OCI-LY3 (cell line): ENCODE data around the gene CAMK2B.

Experiments used
- H2AFZ ChIP-seq: fragments of 200-600, 300-600 bp; shearing (Covaris generic); 2 replicates; pipeline ENCODE4 v1.6.0; 2014; ENCODE audit warnings: antibody characterized with exemption, low read depth, low read length
- H3K27ac ChIP-seq: fragments of 200-600, 300-600 bp; sonication (generic); 2 replicates; pipeline ENCODE4 v1.5.1; 2014; ENCODE audit warnings: mild to moderate bottlenecking, low read length, moderate library complexity, mixed read lengths
- H3K27me3 ChIP-seq: fragments of 200-600, 300-600 bp; sonication (generic); 2 replicates; pipeline ENCODE4 v1.6.1; 2014; ENCODE audit warnings: low read depth, low read length, mixed read lengths
- H3K36me3 ChIP-seq: fragments of 200-600, 300-600 bp; sonication (generic); replicated peaks from 2 replicates; pipeline ENCODE3; 2014; ENCODE audit warnings: low read depth, low read length, mixed read lengths
- H3K4me1 ChIP-seq: fragments of 300-600, 200-600 bp; sonication (generic); 2 replicates; pipeline ENCODE4 v1.6.1; 2014; ENCODE audit warnings: low read length, mixed read lengths
- H3K4me2 ChIP-seq: fragments of 200-600, 300-600 bp; sonication (generic); 2 replicates; pipeline ENCODE4 v1.6.1; 2014; ENCODE audit warnings: low read length, mixed read lengths
- H3K4me3 ChIP-seq: fragments of 300-600, 200-600 bp; sonication (generic); 2 replicates; pipeline ENCODE4 v1.5.1; 2014; ENCODE audit warnings: antibody characterized with exemption, mild to moderate bottlenecking, low read length, moderate library complexity
- H3K79me2 ChIP-seq: fragments of 300-600, 200-600 bp; shearing (Covaris generic); 2 replicates; pipeline ENCODE4 v1.6.1; 2014; ENCODE audit warnings: mild to moderate bottlenecking, low read length, mixed read lengths
- H3K9ac ChIP-seq: fragments of 300-600, 200-600 bp; shearing (Covaris generic); 2 replicates; pipeline ENCODE4 v1.6.0; 2014; ENCODE audit warnings: mild to moderate bottlenecking, low read length, moderate library complexity
- H3K9me3 ChIP-seq: fragments of 200-600, 300-600 bp; shearing (Covaris generic); 2 replicates; pipeline ENCODE4 v1.6.1; 2014; ENCODE audit warnings: low read length, mixed read lengths; ENCODE audit not compliant: insufficient read depth
- H4K20me1 ChIP-seq: fragments of 200-600, 300-600 bp; sonication (generic); 2 replicates; pipeline ENCODE4 v1.6.1; 2016; ENCODE audit warnings: low read length, mixed read lengths; ENCODE audit not compliant: insufficient read depth
- EZH2phosphoT487 ChIP-seq: fragments of 200-600 bp; shearing (Covaris generic); IDR thresholded peaks from 2 replicates; pipeline ENCODE4 v1.6.1; 2018; ENCODE audit warnings: antibody characterized with exemption, mixed run types, low read depth
- TF ChIP-seq, protein P1 (sequence below): fragments of 200-600, 300-600 bp; sonication (generic); IDR thresholded peaks from 2 replicates; pipeline ENCODE4 v1.5.1; 2014; ENCODE audit warnings: antibody characterized with exemption, low read length, low read depth

Gene CAMK2B

DNA sequence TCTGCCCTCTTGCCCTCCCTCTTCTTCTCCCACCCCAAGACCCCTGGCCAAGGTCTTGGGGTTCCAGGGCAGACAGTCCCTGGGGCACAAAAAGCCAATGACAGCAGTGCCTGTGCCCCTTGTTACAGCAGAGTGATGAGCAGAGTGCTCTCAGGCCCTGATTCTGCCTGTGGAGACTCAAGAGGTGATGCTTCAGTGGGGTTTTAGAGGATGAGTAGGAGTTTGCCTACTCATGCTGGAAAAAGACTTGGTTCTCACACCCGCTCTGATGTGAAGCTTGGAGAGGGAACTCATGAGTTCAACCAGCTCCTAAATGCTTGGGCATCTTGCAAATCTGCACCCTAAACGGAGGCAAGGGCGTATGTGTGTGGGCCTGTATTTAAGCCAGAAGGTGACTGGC lies 58.2 kb downstream of the CAMK2B start:
- no peaks in the 10 kb centered on the region for H3K9me3 ChIP-seq
- H3K4me1 ChIP-seq = no peaks in the 10 kb centered on the region
- no peaks in the 10 kb centered on the region for H3K79me2 ChIP-seq
- no peak overlapping the region for H3K4me2 ChIP-seq
- H3K27ac ChIP-seq = no peak overlapping the region
- no peaks in the 10 kb centered on the region for H3K36me3 ChIP-seq
- no peak overlapping the region for H3K4me3 ChIP-seq
- no peak overlapping the region for H3K9ac ChIP-seq
- peaks cover 11% of the 10 kb centered on the region for H3K27me3 ChIP-seq
- TF ChIP-seq, protein P1, sequence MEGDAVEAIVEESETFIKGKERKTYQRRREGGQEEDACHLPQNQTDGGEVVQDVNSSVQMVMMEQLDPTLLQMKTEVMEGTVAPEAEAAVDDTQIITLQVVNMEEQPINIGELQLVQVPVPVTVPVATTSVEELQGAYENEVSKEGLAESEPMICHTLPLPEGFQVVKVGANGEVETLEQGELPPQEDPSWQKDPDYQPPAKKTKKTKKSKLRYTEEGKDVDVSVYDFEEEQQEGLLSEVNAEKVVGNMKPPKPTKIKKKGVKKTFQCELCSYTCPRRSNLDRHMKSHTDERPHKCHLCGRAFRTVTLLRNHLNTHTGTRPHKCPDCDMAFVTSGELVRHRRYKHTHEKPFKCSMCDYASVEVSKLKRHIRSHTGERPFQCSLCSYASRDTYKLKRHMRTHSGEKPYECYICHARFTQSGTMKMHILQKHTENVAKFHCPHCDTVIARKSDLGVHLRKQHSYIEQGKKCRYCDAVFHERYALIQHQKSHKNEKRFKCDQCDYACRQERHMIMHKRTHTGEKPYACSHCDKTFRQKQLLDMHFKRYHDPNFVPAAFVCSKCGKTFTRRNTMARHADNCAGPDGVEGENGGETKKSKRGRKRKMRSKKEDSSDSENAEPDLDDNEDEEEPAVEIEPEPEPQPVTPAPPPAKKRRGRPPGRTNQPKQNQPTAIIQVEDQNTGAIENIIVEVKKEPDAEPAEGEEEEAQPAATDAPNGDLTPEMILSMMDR = no peak
- no peak for TF ChIP-seq EZH2phosphoT487
- no peak overlapping the region for H2AFZ ChIP-seq
- no peaks in the 10 kb centered on the region for H4K20me1 ChIP-seq

DNA sequence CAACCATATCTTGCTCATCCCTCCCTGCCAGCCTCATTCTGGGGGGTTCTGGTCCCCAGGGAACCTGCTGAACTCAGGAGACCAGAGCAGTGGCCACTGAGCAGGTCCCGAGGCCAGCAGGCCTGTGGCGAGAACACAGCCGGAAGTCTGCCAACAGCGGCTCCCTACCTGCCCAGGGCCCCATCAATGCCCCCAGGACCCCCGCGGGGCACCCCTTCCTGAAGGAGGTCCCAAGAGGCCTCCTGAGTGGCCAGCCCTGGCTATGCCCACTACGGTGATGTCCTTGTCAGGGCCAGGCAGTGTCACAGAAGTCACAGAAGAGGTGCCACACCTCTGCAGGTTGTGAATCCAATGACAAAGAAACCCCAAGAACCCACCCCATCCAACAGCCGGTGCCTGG lies 58.9 kb downstream of the CAMK2B start:
- Histone ChIP-seq H3K9ac (no peak overlapping the region), H3K9me3 (no peaks in the 10 kb centered on the region), H3K4me2 (no peak overlapping the region), H3K27me3 (peaks cover 11% of the 10 kb centered on the region), H4K20me1 (no peaks in the 10 kb centered on the region), H2AFZ (no peak overlapping the region), H3K27ac (no peak overlapping the region), H3K36me3 (no peaks in the 10 kb centered on the region), H3K4me3 (no peak overlapping the region), H3K79me2 (no peaks in the 10 kb centered on the region), H3K4me1 (peaks cover 5% of the 10 kb centered on the region)
- TF ChIP-seq, protein P1 = no peak
- no peak for TF ChIP-seq EZH2phosphoT487

DNA sequence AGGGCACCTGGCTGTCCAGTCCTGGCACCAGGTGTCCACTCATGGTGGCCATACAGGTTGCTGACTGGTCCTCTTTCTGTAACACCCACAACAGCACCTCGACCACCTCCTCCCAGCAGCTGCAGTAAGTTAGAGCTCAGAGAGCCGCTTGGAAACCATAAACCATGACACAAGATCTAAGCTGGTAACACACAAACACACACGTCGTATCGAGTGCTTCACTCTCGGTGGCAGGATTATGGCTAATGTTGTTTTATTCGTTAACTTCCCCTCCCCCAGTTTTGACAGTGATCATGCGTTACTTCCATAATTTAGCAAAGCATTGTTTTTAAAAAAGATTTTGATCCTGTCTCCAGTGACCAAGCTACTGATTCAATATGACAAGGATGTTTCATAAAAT lies 59.7 kb downstream of the CAMK2B start:
- H3K4me2 ChIP-seq = no peak overlapping the region
- peaks cover 11% of the 10 kb centered on the region for H3K27me3 ChIP-seq
- peaks cover 13% of the 10 kb centered on the region for H3K4me1 ChIP-seq
- H3K36me3 ChIP-seq = no peaks in the 10 kb centered on the region
- no peak overlapping the region for H3K4me3 ChIP-seq
- H2AFZ ChIP-seq = no peak overlapping the region
- no peak overlapping the region for H3K9ac ChIP-seq
- TF ChIP-seq, protein P1 = no peak
- TF ChIP-seq EZH2phosphoT487 = no peak
- H3K27ac ChIP-seq = no peak overlapping the region
- no peaks in the 10 kb centered on the region for H3K9me3 ChIP-seq
- H4K20me1 ChIP-seq = no peaks in the 10 kb centered on the region
- no peaks in the 10 kb centered on the region for H3K79me2 ChIP-seq

DNA sequence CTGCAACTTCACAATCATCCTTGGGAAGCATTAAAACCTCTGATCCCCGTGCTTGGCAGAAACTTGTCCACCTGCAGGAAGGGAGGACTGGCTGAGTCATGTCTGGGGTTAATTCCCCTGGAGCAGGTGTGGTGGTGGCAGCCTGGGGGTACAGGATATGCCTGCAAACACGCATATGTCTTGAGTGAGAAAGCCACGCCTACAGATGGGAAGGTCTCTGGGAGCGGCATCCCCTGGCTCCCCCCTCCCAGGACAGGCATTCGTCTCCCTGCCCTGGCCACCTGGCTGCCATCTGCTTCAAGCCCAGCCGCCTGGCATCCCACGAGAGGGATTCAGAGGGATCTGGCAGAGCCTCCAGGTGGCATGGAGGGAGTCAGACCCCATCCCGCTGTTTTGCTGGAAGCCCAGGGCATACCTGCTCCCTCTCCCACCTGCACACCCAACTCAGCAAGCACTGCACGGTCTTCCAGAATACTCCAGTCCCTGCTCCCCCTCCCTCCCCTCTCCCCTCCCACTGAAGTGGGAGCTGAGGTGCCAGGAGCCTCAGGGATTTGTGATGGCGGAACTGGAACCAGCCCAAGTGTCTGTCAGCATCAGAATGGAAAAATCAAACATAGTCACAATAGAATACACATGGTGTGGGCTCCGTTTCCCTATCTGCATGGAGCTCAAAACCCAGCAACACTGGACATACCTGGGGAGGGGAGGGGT lies 61.0 kb downstream of the CAMK2B start:
- Histone ChIP-seq H3K27me3 (peaks cover 11% of the 10 kb centered on the region), H3K36me3 (no peaks in the 10 kb centered on the region), H3K9me3 (no peaks in the 10 kb centered on the region), H4K20me1 (no peaks in the 10 kb centered on the region), H3K9ac (no peak overlapping the region), H3K4me1 (peaks cover 16% of the 10 kb centered on the region), H2AFZ (no peak overlapping the region), H3K4me2 (no peak overlapping the region), H3K4me3 (no peak overlapping the region), H3K27ac (no peak overlapping the region), H3K79me2 (no peaks in the 10 kb centered on the region)
- TF ChIP-seq EZH2phosphoT487 = no peak
- TF ChIP-seq, protein P1 = no peak
